Suppressor macrophage (primary cell): ENCODE results near the gene CAPNS1.
"Not testable (repeated sequence)": the region's sequence is repeated elsewhere in the genome, so short reads cannot be mapped to it uniquely, and the experiment has no call there.

Source experiments
- DNase-seq, 4 experiments: peaks; one replicate each; pipeline ENCODE4 v3.0.0-alpha.2; 2020 to 2022

Gene CAPNS1

DNA sequence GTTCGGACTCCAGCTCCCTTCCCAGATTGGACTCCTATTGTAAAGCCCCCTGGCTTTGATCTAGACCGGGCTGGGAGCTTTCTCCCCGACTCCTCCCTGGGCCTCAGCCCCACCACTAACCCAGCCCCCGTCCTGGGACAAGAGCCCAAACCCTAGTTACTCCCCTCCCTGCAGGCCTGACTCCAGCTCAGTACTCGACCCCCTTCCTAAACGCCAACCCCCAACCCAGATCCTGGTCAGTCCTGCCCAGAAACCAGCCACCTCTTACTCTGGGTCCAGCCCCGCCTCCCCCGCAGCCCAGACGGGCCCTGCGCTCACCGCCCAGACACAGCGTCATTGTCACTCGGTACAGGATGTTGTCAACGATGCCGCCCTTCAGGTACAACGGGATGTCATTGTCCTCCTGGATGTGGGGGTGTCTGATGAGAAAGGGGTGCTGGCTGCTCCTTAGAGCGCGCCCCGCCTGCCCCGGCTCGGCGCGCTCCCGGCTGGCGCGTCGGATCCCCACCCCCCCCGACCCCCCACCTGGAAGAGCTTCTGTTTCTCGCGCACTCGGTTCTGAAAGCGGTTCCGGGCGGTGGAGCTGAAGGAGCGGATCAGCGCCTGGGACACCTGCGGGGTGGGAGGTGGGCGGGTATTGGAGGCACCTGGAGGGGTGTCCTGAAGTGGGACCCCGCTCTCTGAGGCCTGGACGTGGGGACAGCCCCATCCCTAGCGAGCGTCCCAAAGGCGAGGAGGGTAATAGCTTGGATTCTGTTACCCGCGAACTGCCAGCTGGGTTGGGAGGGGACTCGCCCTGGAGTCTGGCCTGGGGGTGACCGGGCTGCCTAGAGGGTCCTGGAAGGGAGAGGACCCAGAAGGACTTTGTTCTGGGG is 11.5 kb downstream of the CAPNS1 start:
- no peak for DNase-seq

DNA sequence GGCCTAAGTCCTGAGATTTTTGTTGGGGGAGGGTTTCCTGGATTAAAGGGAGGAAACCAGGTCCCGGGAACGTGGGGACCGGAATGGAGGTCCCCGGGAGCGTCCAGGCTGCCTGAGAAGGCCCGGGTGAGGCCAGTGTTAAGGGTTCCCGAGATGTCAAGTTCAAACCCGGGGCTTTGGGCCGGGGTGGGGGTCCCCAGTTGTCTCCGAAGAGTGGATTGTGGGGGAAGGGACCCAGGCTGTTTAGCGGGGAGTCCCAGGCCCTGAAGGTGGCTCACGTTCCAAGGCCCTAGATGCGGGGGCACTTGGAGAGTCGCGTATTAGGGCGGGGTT is 12.1 kb downstream of the CAPNS1 start:
- no peak for DNase-seq

DNA sequence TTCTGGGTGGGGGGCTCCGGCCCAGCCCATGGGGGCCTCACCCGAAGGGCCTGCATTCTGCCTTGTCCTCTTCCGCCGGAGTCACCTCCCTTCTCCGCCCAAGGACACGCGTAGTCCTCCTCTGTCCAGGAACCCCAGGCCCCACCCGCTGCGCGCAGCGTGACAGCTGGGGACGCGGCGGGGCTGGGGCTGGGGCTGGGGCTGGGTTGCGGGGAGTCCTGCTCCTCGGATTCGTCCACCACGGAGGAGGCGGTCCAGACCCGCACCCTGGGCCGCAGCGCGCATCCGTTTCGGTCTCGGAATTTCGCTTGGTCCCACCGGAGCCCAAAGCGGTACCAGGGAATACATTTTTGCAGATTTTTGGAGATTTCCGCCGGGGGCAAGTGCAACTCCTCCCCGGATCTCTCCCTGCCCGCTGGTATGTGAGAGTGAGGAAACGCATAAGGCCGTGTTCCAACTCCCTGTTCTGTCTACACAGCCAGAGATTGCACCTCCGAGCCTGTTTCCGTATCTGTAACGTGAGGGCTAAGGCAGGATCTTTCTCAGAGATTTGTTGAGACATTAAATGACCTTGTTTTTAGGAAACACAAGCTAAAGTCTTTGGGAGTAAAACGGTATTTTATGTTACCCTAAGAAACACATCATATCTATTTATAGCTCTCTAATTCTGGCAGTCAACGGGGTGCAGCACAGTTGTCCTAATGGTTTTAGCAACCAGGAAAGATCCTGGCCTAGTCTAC is 12.7 kb downstream of the CAPNS1 start, which contains the start of gene COX7A1:
COX7A1 (minus strand) TSS at position 96 of the 740 bp plus-strand sequence; CDS start at position 56, 40 bp downstream.
- peak in 2 of 4 experiments; percentile 13 to 25 for DNase-seq

DNA sequence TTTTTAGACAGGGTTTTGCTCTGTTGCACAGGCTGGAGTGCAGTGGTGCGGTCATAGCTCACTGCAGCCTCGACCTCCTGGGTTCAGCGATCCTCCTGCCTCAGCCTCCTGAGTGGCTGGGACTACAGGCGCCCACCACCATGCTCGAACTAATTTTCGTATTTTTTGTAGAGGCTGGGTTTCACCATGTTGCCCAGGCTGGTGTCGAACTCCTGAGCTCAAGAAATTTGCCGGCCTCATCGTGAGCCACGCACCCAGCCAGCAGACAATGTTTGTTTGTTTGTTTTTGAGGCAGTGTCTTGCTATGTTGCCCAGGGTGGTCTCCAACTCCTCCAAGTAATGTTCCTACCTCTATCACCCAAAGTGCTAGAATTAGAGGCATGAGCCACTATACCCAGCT is 13.3 kb downstream of the CAPNS1 start:
- DNase-seq = no peak

DNA sequence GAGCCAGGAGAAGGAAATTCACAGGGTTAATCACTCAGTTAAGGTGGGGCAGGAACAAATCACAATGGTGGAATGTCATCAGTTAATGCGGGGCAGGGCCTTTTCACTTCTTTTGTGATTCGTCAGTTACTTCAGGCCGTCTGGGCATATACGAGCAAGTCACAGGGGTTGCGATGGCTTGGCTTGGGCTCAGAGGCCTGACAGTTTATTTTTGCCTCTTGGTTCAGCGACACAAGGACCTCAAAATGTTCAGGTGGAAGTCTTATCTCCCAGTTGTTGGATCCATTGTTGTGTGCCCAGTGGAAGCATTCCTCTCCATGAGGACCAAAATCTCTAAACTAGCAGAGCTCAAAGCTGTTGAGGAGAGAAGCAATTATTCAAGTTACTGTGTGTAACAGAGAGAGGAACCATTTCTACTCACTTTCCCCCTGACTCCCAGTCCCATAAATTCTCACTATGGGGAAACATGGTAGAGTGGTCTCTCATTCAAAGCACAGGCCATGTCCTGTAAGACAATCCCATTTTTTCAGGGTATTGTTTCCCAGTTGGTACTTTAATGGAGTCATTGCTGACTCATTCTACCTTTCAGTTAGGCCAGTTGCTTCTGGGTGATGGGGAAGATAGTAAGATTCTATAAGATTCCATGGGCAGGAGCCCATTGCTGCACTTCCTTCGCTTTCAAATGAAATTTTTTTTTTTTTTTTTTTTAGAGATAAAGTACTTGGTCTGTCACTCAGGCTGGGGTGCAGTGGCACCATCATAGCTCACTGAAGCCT is 21.1 kb downstream of the CAPNS1 start:
- no peak for DNase-seq

DNA sequence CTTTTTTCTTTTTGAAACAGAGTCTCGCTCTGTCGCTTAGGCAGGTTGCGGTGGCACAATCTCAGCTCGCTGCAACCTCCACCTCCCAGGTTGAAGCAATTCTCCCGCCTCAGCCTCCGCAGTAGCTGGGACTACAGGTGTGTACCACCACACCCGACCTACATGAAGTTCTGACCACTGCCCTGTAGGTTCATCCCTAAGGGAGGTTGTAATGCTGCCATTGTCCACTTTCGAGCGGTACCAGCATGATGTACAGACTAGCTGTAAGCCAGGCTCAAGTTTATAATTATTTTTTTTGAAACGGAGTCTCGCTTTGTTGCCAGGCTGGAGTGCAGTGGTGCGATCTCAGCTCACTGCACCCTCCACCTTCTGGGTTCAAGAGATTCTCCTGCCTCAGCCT is 23.9 kb downstream of the CAPNS1 start:
- DNase-seq = no peak

DNA sequence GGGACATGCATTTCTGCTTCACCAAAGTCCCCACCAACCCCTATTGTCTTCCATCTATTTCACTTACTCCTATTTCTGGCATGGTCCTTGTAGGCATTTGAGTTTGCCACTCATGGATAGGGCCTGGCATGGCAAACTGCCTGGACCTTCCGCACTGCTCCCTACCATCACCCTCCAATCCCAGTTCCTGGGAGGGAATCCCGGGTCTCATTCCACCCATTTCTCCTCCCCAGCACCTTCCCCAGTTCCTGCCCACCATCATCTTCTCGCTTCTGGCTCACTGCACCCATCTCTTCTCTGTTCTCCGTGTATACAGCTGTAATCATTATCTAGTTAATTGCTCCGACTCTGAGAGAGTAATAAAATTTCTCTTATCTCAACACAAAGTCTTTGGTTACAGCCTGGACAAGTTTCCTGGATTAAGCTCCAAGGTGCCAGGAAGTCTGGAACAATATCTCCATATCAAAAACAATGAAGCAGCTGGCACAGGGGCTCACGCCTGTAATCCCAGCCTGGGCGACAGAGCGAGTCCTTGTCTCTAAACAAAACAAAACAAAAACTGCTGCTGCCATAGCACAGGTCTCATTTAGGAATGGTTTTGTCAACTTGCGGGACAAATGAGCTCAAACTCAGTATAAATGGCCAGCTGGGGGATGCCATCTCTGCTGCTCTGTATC is 29.4 kb downstream of the CAPNS1 start:
- no peak for DNase-seq

DNA sequence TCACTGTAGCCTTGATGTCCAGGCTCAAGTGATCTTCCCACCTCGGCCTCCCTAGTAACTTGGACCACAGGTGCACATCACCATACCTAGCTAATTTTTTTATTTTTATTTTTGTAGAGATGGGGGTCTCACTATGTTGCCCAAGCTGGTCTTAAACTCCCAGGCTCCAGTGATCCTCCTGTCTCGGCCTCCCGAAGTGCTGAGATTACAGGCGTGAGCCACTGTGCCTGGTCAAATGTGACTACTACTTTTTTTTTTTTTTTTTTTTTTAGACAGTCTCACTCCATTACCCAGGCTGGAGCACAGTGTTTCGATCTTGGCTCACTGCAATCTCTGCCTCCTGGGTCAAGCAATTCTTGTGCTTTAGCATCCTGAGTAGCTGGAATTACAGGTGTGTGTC is 33.0 kb downstream of the CAPNS1 start:
- no peak for DNase-seq

DNA sequence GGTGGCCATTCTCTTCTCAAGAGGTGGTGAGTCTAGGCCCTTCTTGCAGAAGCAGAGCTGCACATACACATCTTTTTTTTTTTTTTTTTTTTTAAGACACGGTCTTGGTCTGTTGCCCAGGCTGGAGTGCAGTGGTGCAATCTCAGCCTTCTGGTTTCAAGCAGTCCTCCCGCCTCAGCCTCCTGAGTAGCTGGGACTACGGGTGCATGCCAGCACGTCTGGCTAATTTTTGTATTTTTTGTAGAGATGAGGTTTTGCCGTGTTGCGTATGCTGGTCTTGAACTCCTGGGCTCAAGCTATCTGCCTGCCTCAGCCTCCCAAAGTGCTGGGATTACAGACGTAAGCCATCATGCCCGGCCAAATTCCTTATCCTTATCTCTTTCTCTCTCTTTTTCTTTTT is 34.0 kb downstream of the CAPNS1 start:
- not testable (repeated sequence) for DNase-seq

DNA sequence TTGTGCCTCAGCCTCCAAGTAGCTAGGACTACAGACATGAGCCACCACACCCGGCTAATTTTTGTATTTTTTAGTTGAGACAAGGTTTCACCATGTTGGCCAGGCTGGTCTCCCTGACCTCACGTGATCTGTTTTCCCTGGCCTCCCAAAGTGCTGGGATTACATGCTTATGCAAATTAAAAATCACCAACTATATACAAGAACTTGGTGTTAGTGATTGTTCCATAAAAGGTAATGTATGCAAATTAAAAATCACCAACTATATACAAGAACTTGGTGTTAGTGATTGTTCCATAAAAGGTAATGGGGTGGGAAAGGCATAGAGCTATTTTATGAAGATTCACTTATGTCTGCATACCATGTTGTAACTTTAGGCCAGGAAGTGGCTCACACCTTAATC is 39.2 kb downstream of the CAPNS1 start:
- DNase-seq = not testable (repeated sequence)

DNA sequence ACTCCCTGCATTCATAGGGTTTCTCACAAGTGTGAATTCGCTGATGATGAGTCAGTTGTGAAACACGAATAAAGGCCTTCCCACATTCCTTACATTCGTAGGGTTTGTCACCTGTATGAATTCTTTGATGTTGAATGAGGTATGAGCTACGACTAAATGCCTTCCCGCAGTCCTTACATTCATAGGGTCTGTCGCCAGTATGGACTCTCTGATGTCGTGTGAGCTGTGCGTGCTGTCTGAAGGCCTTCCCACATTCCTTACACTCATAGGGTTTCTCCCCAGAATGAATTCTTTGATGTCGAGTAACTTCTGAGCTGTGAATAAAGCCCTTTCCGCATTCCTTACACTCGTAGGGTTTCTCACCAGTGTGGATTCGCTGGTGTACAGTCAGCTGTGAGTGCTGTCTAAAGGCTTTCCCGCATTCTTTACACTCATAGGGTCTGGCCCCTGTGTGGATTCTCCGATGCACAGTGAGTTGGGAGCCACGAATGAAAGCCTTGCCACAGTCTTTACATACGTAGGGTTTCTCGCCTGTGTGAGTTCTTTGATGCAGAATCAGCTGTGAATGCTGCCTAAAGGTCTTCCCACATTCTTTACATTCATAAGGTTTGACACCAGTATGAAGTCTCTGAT is 42.9 kb downstream of the CAPNS1 start:
- DNase-seq = no peak

DNA sequence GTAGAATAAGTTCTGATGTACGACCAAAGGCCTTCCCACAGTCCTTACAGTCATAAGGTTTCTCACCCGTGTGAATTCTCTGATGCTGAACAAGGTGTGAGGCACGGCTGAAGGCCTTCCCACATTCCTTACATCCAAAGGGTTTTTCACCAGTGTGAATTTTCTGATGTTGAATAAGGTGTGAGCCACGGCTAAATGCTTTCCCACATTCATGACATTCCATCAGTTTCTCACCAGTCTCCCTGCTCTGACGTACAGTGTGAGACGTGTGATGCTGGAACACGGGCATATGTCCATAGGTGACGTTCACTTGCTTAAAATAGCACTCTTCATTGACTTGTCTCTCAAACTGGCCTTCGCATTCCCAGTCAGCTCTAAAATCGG is 43.4 kb downstream of the CAPNS1 start:
- DNase-seq = no peak

DNA sequence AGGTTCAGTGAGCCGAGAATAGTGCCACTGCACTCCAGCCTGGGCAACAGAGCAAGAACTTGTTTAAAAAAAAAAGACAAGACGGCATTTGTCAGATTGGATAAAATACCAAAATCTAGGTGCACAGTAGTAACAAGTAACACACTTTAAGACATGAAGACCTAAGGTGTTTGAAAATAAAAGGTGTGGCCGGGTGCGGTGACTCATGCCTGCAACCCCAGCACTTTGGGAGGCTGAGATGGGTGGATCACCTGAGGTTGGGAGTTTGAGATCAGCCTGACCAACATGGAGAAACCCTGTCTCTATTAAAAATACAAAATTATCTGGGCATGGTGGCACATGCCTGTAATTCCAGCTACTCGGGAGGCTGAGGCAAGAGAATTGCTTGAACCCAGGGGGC is 46.9 kb downstream of the CAPNS1 start:
- not testable (repeated sequence) for DNase-seq

DNA sequence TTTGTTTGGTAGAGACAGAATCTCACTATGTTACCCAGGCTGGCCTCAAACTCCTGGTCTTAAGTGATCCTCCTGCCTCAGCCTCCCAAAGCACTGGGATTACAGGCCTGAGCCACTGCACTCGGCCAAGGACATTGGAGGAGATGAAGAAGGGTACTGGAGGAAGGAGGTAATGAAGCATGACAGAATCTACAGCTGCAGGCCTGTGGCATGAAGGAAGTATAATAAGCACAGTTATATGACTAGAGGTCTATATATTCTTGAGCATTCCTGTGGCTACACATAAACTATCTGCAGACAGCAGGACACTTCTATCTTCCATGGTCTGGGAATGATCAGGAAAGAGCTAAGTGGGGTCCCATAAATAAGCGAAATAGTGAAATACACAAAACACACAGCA is 56.4 kb downstream of the CAPNS1 start:
- DNase-seq = no peak

DNA sequence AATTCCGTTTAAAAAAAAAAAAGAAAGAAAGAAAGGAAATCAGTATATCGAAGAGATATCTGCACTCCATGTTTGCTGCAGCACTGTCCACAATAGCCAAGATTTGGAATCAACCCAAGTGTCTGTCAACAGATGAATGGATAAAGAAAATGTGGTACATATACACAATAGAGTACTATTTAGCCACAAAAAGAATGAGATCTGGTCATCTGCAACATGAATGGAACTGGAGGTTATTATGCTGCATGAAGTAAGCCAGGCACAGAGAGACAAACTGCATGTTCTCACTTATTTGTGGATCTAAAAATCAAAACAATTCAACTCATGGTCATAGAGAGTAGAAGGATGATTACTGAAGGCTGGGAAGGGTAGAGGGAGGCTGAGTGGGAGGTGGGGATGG is 58.3 kb downstream of the CAPNS1 start:
- DNase-seq = no peak
